H1 (cell line): Measurements from ENCODE around the gene RPUSD1. TPM values are rescaled to one million over a fixed set of nuclear protein-coding genes. Genes with fewer than 3 reads are reported as not detected.

Source experiments
- CTCF ChIA-PET: fragments of 300-600 bp; sonication (Branson Sonifier 250); formaldehyde crosslinking; loops from one replicate; lab custom pipeline; 2021; ENCODE audit not compliant: partially characterized antibody; lab: Charles Lee
- POLR2A ChIA-PET: fragments of 300-600 bp; sonication (Branson Sonifier 250); formaldehyde crosslinking; loops from one replicate; lab custom pipeline; 2021; ENCODE audit warnings: inconsistent platforms; ENCODE audit not compliant: partially characterized antibody; lab: Charles Lee
- DNase-seq, 2 experiments: peaks; one replicate each; pipeline versions ENCODE4 v3.0.0 to v3.0.0-alpha.2; 2010 to 2022; ENCODE audit warnings: low spot score in 2 of 2, low read depth in 1 of 2, mixed read lengths in 1 of 2
- FAIRE-seq: peaks from 2 replicates; lab custom pipeline; 2011; peaks lifted over from hg19 to GRCh38; lab: Jason Lieb, UNC
- H2AFZ ChIP-seq: 2 replicates; pipeline ENCODE4 v1.8.1; 2012; ENCODE audit warnings: low read length, inconsistent platforms
- H2AK5ac ChIP-seq: 2 replicates; pipeline ENCODE4 v1.6.1; 2013; ENCODE audit warnings: low read depth, low read length
- H2BK120ac ChIP-seq: replicated peaks from 2 replicates; pipeline ENCODE3; 2013; ENCODE audit warnings: low read depth, low read length, inconsistent platforms
- H2BK12ac ChIP-seq: 2 replicates; pipeline ENCODE4 v1.6.1; 2013; ENCODE audit warnings: low read depth, low read length
- H2BK15ac ChIP-seq: 2 replicates; pipeline ENCODE4 v1.6.1; 2013; ENCODE audit warnings: low read length
- H2BK20ac ChIP-seq: 2 replicates; pipeline ENCODE4 v1.6.1; 2013; ENCODE audit warnings: low read length
- H2BK5ac ChIP-seq: 2 replicates; pipeline ENCODE4 v1.6.1; 2013; ENCODE audit warnings: low read depth, low read length
- H3K14ac ChIP-seq: 2 replicates; pipeline ENCODE4 v1.6.1; 2013; ENCODE audit warnings: inconsistent platforms; ENCODE audit not compliant: insufficient read length
- H3K18ac ChIP-seq: 2 replicates; pipeline ENCODE4 v1.6.1; 2013; ENCODE audit warnings: low read length; ENCODE audit errors: extremely low read depth
- H3K23ac ChIP-seq: 2 replicates; pipeline ENCODE4 v1.6.1; 2013; ENCODE audit warnings: inconsistent platforms; ENCODE audit not compliant: insufficient read length
- H3K23me2 ChIP-seq: 2 replicates; pipeline ENCODE4 v1.6.1; 2013; ENCODE audit warnings: low read depth, low read length
- H3K27ac ChIP-seq: 2 replicates; pipeline ENCODE4 v1.6.1; 2011; ENCODE audit warnings: low read depth, low read length, inconsistent platforms
- H3K27me3 ChIP-seq, 4 experiments: replicated peaks in 1 of 4; 1 replicate in 1 of 4; 2 replicates in 3 of 4; pipeline versions ENCODE4 v1.6.1 to v1.8.1; 2011 to 2013; ENCODE audit warnings: low read length in 3 of 4, mild to moderate bottlenecking in 3 of 4, inconsistent platforms in 2 of 4, mixed read lengths in 2 of 4, moderate library complexity in 1 of 4; ENCODE audit not compliant: control insufficient read depth in 3 of 4, insufficient read depth in 3 of 4; ENCODE audit errors: extremely low read depth in 1 of 4
- H3K36me3 ChIP-seq, 4 experiments: 2 replicates each; pipeline versions ENCODE4 v1.6.1 to v1.8.1; 2011 to 2013; ENCODE audit warnings: mild to moderate bottlenecking in 4 of 4, low read length in 3 of 4, moderate library complexity in 2 of 4, control low read depth in 1 of 4, inconsistent platforms in 1 of 4; ENCODE audit not compliant: insufficient read depth in 4 of 4, control insufficient read depth in 2 of 4
- H3K4ac ChIP-seq: replicated peaks from 2 replicates; pipeline ENCODE3; 2013; ENCODE audit warnings: low read length, low read depth, mixed read lengths, inconsistent platforms; ENCODE audit not compliant: insufficient read length
- H3K4me1 ChIP-seq, 4 experiments: replicated peaks in 1 of 4; 1 replicate in 1 of 4; 2 replicates in 3 of 4; pipeline versions ENCODE4 v1.6.1 to v1.8.1; 2011 to 2013; ENCODE audit warnings: low read length in 3 of 4, inconsistent platforms in 2 of 4, mixed read lengths in 1 of 4; ENCODE audit not compliant: insufficient read depth in 4 of 4, control insufficient read depth in 3 of 4
- H3K4me2 ChIP-seq, 2 experiments: 2 replicates each; pipeline versions ENCODE4 v1.6.1 to v1.8.1; 2011 to 2013; ENCODE audit warnings: low read depth in 2 of 2, low read length in 2 of 2, control low read depth in 1 of 2, inconsistent platforms in 1 of 2, mild to moderate bottlenecking in 1 of 2; ENCODE audit not compliant: insufficient read depth in 1 of 2
- H3K4me3 ChIP-seq, 4 experiments: fragments of 200-600, 300-600 bp in 1 of 4; sonication (generic), shearing (Covaris generic), sonication (Bioruptor Twin) in 1 of 4; 2 replicates each; pipeline versions ENCODE4 v1.5.1 to v1.8.1; 2011 to 2016; ENCODE audit warnings: low read length in 4 of 4, low read depth in 3 of 4, control low read depth in 2 of 4, inconsistent platforms in 2 of 4, mild to moderate bottlenecking in 2 of 4, mixed read lengths in 1 of 4, moderate library complexity in 1 of 4; ENCODE audit not compliant: insufficient read depth in 2 of 4; ENCODE audit errors: extremely low read depth in 1 of 4
- H3K56ac ChIP-seq: replicated peaks from 2 replicates; pipeline ENCODE3; 2013; ENCODE audit warnings: low read depth, mild to moderate bottlenecking, mixed read lengths, low read length, inconsistent platforms; ENCODE audit not compliant: insufficient read length
- H3K79me1 ChIP-seq: 2 replicates; pipeline ENCODE4 v1.6.1; 2013; ENCODE audit warnings: low read depth, low read length, control low read depth
- H3K79me2 ChIP-seq, 2 experiments: 2 replicates each; pipeline versions ENCODE4 v1.6.1 to v1.8.1; 2012 to 2013; ENCODE audit warnings: low read length in 2 of 2, mild to moderate bottlenecking in 2 of 2, inconsistent platforms in 1 of 2; ENCODE audit not compliant: insufficient read depth in 2 of 2, control insufficient read depth in 1 of 2
- H3K9ac ChIP-seq, 4 experiments: replicated peaks in 1 of 4; 1 replicate in 1 of 4; 2 replicates in 3 of 4; pipeline versions ENCODE4 v1.6.1 to v1.8.1; 2011 to 2013; ENCODE audit warnings: low read depth in 3 of 4, low read length in 3 of 4, control low read depth in 2 of 4, mild to moderate bottlenecking in 2 of 4, moderate library complexity in 2 of 4, inconsistent platforms in 1 of 4; ENCODE audit errors: extremely low read depth in 1 of 4
- H3K9me3 ChIP-seq, 2 experiments: 2 replicates each; pipeline versions ENCODE4 v1.6.1 to v1.8.1; 2012 to 2013; ENCODE audit warnings: mild to moderate bottlenecking in 2 of 2, moderate library complexity in 2 of 2, control low read depth in 1 of 2, inconsistent platforms in 1 of 2, low read depth in 1 of 2, low read length in 1 of 2, mixed read lengths in 1 of 2; ENCODE audit not compliant: insufficient read depth in 2 of 2
- H4K20me1 ChIP-seq, 2 experiments: replicated peaks in 1 of 2; 2 replicates each; pipeline versions ENCODE3 to v1.8.1; 2011 to 2013; ENCODE audit warnings: inconsistent platforms in 2 of 2, low read length in 2 of 2, mild to moderate bottlenecking in 1 of 2; ENCODE audit not compliant: insufficient read depth in 2 of 2, control insufficient read depth in 1 of 2
- H4K5ac ChIP-seq: 2 replicates; pipeline ENCODE4 v1.6.1; 2013; ENCODE audit warnings: low read length, low read depth, mixed read lengths, inconsistent platforms; ENCODE audit not compliant: insufficient read length
- H4K8ac ChIP-seq: 2 replicates; pipeline ENCODE4 v1.8.0; 2013; ENCODE audit warnings: mild to moderate bottlenecking, moderate library complexity, low read length, inconsistent platforms; ENCODE audit not compliant: insufficient read depth; ENCODE audit errors: extremely low read depth
- H4K91ac ChIP-seq: replicated peaks from 2 replicates; pipeline ENCODE3; 2013; ENCODE audit warnings: low read length, mixed read lengths, inconsistent platforms; ENCODE audit not compliant: insufficient read length
- CTBP2 ChIP-seq: IDR thresholded peaks from 2 replicates; pipeline ENCODE4 v1.7.0; 2011; ENCODE audit warnings: borderline replicate concordance, mild to moderate bottlenecking, moderate library complexity, mixed read lengths, low read length; ENCODE audit not compliant: insufficient read depth, insufficient read length
- E2F6 ChIP-seq: IDR thresholded peaks from 2 replicates; pipeline ENCODE4 v1.6.1; 2012; ENCODE audit warnings: inconsistent platforms
- NANOG ChIP-seq: IDR thresholded peaks from 2 replicates; pipeline ENCODE4 v1.6.1; 2011; ENCODE audit warnings: low read length, low read depth, mild to moderate bottlenecking, inconsistent platforms; ENCODE audit not compliant: insufficient read depth, poor library complexity, severe bottlenecking
- POLR2A ChIP-seq, 2 experiments: IDR thresholded peaks; 1 replicate in 1 of 2; 2 replicates in 1 of 2; pipeline ENCODE4 v1.6.1; 2011; ENCODE audit warnings: low read depth in 2 of 2, low read length in 2 of 2, mild to moderate bottlenecking in 2 of 2; ENCODE audit errors: control extremely low read depth in 1 of 2
- SAP30 ChIP-seq: fragments of 300-600 bp; sonication (generic); IDR thresholded peaks from 2 replicates; pipeline ENCODE4 v1.7.1; 2012; ENCODE audit warnings: low read length, moderate library complexity, mild to moderate bottlenecking, inconsistent platforms; ENCODE audit not compliant: insufficient read depth, insufficient replicate concordance
- WGBS, 2 experiments: shearing (Covaris generic) in 1 of 2; methylation state at CpG; one replicate each; pipeline versions ENCODE4 v1.1.6 to v1.1.7; 2013 to 2015; ENCODE audit warnings: low lambda C conversion rate in 2 of 2, mixed read lengths in 2 of 2, inconsistent platforms in 1 of 2, low coverage in 1 of 2, missing lambda C conversion rate in 1 of 2; ENCODE audit not compliant: insufficient replicate concordance in 2 of 2, insufficient coverage in 1 of 2, insufficient read length in 1 of 2; ENCODE audit errors: extremely low coverage in 1 of 2, missing lambda C conversion rate in 1 of 2; 5-methylcytosine and 5-hydroxymethylcytosine counted together
- polyA plus RNA-seq, 7 experiments: library from polyadenylated mRNA; depleted of rRNA in 3 of 7; stranded (reverse) in 5 of 7; unstranded in 2 of 7; fragments of >200 nt in 5 of 7; fragments of 200-250 nt in 2 of 7; gene quantifications; 1 replicate in 5 of 7; 2 replicates in 1 of 7; 4 replicates in 1 of 7; pipeline versions ENCODE4 v1.2.1 to v1.2.3, GENCODE V29; 2011 to 2013; ENCODE audit warnings: missing spikeins in 2 of 7, mixed read lengths in 2 of 7
- total RNA-seq: library from RNA; stranded (reverse); fragmentation: NEBNext Ultra II Directional; extraction: Animal tissue kit (Norgen Biotek cat#: 25700); gene quantifications from 2 replicates; pipeline ENCODE4 v1.2.1, GENCODE V29; 2021

The RPUSD1 gene
- total and polyA plus RNA-seq, 2 of the 8 experiments (the other 6 are each of a cell fraction or from before 2014, with no cell fraction given): 32.2 to 61.8 TPM

DNA sequence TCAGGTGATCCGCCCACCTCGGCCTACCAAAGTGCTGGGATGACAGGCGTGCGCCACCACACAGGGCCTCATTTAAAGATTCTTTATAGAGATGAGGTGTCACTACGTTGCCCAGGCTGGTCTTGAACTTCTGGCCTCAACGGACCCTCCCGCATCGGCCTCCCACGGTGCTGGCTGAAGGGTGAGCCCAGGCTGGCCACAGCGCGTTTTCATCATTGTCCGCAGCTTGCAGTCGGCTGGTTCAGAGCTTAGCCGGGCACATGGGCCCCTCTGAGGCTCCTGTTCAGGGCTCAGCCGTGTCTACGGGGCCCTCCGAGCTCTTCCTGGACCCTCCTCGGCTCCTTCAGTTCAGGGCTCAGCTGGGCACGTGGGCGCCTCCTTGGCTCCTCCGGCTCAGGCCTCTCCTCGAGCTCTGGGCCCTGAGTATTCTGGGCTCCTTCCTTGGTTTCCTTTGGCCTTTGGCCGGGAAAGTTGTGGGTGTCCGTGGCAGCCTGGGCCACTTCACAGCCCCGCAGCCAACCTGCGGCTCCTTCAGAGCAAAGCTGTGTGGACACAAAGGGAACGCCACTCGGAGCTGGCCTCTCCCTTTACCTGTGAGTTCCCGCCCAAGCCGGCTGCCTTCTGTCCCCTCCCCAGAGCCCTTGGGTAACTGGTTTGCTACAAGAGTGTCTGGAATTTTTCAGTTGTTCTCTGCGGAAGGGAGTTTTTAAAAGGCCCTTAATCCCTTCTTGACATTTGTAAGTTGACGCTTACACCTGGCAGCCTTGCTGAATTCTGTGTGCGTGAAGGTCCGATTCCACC lies 28.9 kb downstream of the RPUSD1 start:
- Histone ChIP-seq H4K8ac (no peak overlapping the region), H3K79me2 (no peaks in the 10 kb centered on the region), H3K79me1 (no peaks in the 10 kb centered on the region), H2AK5ac (no peak overlapping the region), H3K14ac (no peak overlapping the region), H3K9ac (no peak overlapping the region), H2BK20ac (no peak overlapping the region), H3K4me1 (peaks cover 0 to 2% (median 0%) of the 10 kb centered on the region in 4 experiments; a peak in 1 of 7 replicates), H3K56ac (no peak overlapping the region), H2BK5ac (no peak overlapping the region), H3K27ac (no peak overlapping the region), H4K20me1 (no peaks in the 10 kb centered on the region), H3K4me3 (no peak overlapping the region), H3K9me3 (0 out of 4 replicates have a peak, but pooled peaks cover 0 to 3% of the 10 kb centered on the region in 2 experiments), H2BK15ac (no peak overlapping the region), H2AFZ (no peak overlapping the region), H2BK12ac (no peak overlapping the region), H4K91ac (no peak overlapping the region), H4K5ac (no peak overlapping the region), H3K27me3 (no peaks in the 10 kb centered on the region), H3K18ac (no peak overlapping the region), H3K4me2 (no peak overlapping the region), H2BK120ac (no peak overlapping the region), H3K23ac (no peak overlapping the region), H3K36me3 (no peaks in the 10 kb centered on the region), H3K23me2 (no peaks in the 10 kb centered on the region), H3K4ac (no peak overlapping the region)
- CTCF ChIA-PET: interaction anchor here (1.0 to 5.0 kb wide), 5 partner anchors 11 to 33 kb away, joined by 3 to 38 read pairs (median 3); partner anchors contain the start of gene CCDC78
- POLR2A ChIA-PET: interaction anchor here (0.7 to 1.0 kb wide), 3 partner anchors 10 to 25 kb away, joined by 3 read pairs; no protein-coding TSS in a partner anchor
- TF ChIP-seq E2F6: no peak
- no peak for TF ChIP-seq POLR2A (IDR thresholded peaks at IDR 0.05; ENCODE audit: control extremely low read depth in 1 of 2, low read depth in 2 of 2, low read length in 2 of 2)
- TF ChIP-seq SAP30: no peak
- TF ChIP-seq CTBP2: no peak
- TF ChIP-seq NANOG: no peak
- DNase-seq: no peak
- no peak for FAIRE-seq
- 89% methylated on average over 34 of the region's 34 CpGs; no CpG with 5 or more reads in 1 of the 2 experiments for WGBS, 2 experiments
